OCI-LY1 (cell line): Measurements from ENCODE around the gene MIA2.

Experiments used
- H2AFZ ChIP-seq: fragments of 200-600 bp; sonication (generic), shearing (Covaris generic); 2 replicates; pipeline ENCODE4 v1.6.0; 2014; ENCODE audit warnings: antibody characterized with exemption, mild to moderate bottlenecking, low read length
- H3F3A ChIP-seq: fragments of 200-600 bp; sonication (generic), shearing (Covaris generic); 2 replicates; pipeline ENCODE4 v1.6.0; 2014; ENCODE audit warnings: mild to moderate bottlenecking, antibody characterized with exemption, low read length, moderate library complexity; ENCODE audit not compliant: insufficient read depth
- H3K27ac ChIP-seq: fragments of 200-600 bp; sonication (generic); 2 replicates; pipeline ENCODE4 v1.5.1; 2014; ENCODE audit warnings: low read length, mixed run types, mild to moderate bottlenecking, low read depth; ENCODE audit not compliant: poor library complexity, severe bottlenecking
- H3K27me3 ChIP-seq: fragments of 200-600 bp; sonication (generic); 2 replicates; pipeline ENCODE4 v1.6.0; 2014; ENCODE audit warnings: antibody characterized with exemption, mild to moderate bottlenecking, low read length, moderate library complexity; ENCODE audit not compliant: insufficient read depth
- H3K36me3 ChIP-seq: fragments of 200-600 bp; sonication (generic); 2 replicates; pipeline ENCODE4 v1.6.1; 2014; ENCODE audit warnings: mild to moderate bottlenecking, antibody characterized with exemption, low read length, moderate library complexity, mixed read lengths; ENCODE audit not compliant: insufficient read depth
- H3K4me1 ChIP-seq: fragments of 200-600 bp; sonication (generic); 2 replicates; pipeline ENCODE4 v1.5.1; 2014; ENCODE audit warnings: mild to moderate bottlenecking, low read length, moderate library complexity; ENCODE audit not compliant: insufficient read depth, severe bottlenecking
- H3K4me2 ChIP-seq: fragments of 200-600 bp; sonication (generic), shearing (Covaris generic); 2 replicates; pipeline ENCODE4 v1.6.1; 2014; ENCODE audit warnings: low read length
- H3K4me3 ChIP-seq: fragments of 200-600 bp; sonication (generic); 2 replicates; pipeline ENCODE4 v1.5.1; 2014; ENCODE audit warnings: low read length, low read depth, mild to moderate bottlenecking, mixed read lengths; ENCODE audit not compliant: poor library complexity, severe bottlenecking
- H3K79me2 ChIP-seq: fragments of 200-600 bp; shearing (Covaris generic); 2 replicates; pipeline ENCODE4 v1.6.1; 2016; ENCODE audit warnings: mixed run types, low read length, mixed read lengths; ENCODE audit not compliant: insufficient read depth
- H3K9ac ChIP-seq: fragments of 200-600 bp; sonication (generic), shearing (Covaris generic); 2 replicates; pipeline ENCODE4 v1.6.1; 2014; ENCODE audit warnings: mild to moderate bottlenecking, low read length, mixed read lengths
- H3K9me2 ChIP-seq: fragments of 200-600 bp; sonication (generic), shearing (Covaris generic); 2 replicates; pipeline ENCODE4 v1.6.1; 2014; ENCODE audit warnings: low read depth, mild to moderate bottlenecking, low read length, mixed read lengths
- H3K9me3 ChIP-seq: fragments of 200-600 bp; shearing (Covaris generic); 2 replicates; pipeline ENCODE4 v1.6.1; 2014; ENCODE audit warnings: low read length, mixed read lengths
- H4K20me1 ChIP-seq: fragments of 200-600 bp; sonication (generic), shearing (Covaris generic); 2 replicates; pipeline ENCODE4 v1.6.0; 2016; ENCODE audit warnings: mild to moderate bottlenecking, low read length; ENCODE audit not compliant: insufficient read depth
- CTCF ChIP-seq: fragments of 200-600 bp; sonication (generic), shearing (Covaris generic); IDR thresholded peaks from 2 replicates; pipeline ENCODE4 v1.5.1; 2017; ENCODE audit warnings: mild to moderate bottlenecking, antibody characterized with exemption, low read length, moderate library complexity, mixed read lengths
- EZH2 ChIP-seq: fragments of 200-600 bp; sonication (generic), shearing (Covaris generic); IDR thresholded peaks from 2 replicates; pipeline ENCODE4 v1.8.0; 2017; ENCODE audit warnings: borderline replicate concordance, mixed run types, mild to moderate bottlenecking, antibody characterized with exemption, low read length, moderate library complexity, mixed read lengths

Gene MIA2

DNA sequence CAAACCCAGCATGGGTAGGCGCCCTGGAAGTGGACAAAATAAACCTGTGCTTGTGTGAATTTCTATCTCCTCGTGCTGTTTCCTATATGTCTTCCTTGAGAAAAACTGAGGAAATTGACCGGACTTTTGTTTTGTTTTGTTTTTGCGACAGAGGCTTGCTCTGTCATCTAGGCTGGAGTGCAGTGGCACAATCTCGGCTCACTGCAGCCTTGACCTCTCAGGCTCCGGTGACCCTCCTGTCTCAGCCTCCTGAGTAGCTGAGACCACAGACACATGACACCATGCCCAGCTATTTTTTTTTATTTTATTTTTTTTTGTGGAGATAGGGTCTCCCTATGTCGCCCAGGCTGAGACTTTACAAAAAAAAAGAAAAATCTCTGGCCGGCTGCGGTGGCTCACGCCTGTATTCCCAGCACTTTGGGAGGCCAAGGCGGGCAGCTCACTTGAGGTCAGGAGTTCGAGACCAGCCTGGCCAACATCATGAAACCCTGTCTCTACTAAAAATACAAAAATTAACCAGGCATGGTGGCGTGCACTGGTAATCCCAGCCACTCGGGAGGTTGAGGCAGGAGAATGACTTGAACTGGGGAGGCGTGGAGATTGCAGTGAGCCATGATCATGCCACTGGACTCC lies 22.5 kb upstream of the MIA2 start:
- H3K36me3 ChIP-seq = no peaks in the 10 kb centered on the region
- H3K9ac ChIP-seq = no peak overlapping the region
- no peaks in the 10 kb centered on the region for H3K9me3 ChIP-seq
- no peaks in the 10 kb centered on the region for H3K9me2 ChIP-seq
- H4K20me1 ChIP-seq = no peaks in the 10 kb centered on the region
- H3K4me1 ChIP-seq = no peaks in the 10 kb centered on the region
- H3K4me3 ChIP-seq = no peak overlapping the region
- no peaks in the 10 kb centered on the region for H3F3A ChIP-seq
- no peaks in the 10 kb centered on the region for H3K79me2 ChIP-seq
- no peak overlapping the region for H3K27ac ChIP-seq
- no peak overlapping the region for H3K4me2 ChIP-seq
- H3K27me3 ChIP-seq = no peaks in the 10 kb centered on the region
- TF ChIP-seq EZH2 (no peak), CTCF (no peak)
- no peak overlapping the region for H2AFZ ChIP-seq

- H3K36me3 ChIP-seq = no peaks in the 10 kb centered on the region
- H2AFZ ChIP-seq = no peak overlapping the region
- H3K9ac ChIP-seq = no peak overlapping the region
- H3K9me3 ChIP-seq = no peaks in the 10 kb centered on the region
- no peak overlapping the region for H3K4me2 ChIP-seq
- no peak overlapping the region for H3K27ac ChIP-seq
- no peaks in the 10 kb centered on the region for H3K79me2 ChIP-seq
- TF ChIP-seq EZH2 = no peak
- no peak for TF ChIP-seq CTCF
- no peaks in the 10 kb centered on the region for H3K4me1 ChIP-seq
- H3K27me3 ChIP-seq = no peaks in the 10 kb centered on the region
- no peaks in the 10 kb centered on the region for H3F3A ChIP-seq
- no peaks in the 10 kb centered on the region for H4K20me1 ChIP-seq
- H3K9me2 ChIP-seq = no peaks in the 10 kb centered on the region
- no peak overlapping the region for H3K4me3 ChIP-seq
These were observed 21.7 kb upstream of the MIA2 start for GRCh38 chr14:39212034-39212433.

DNA sequence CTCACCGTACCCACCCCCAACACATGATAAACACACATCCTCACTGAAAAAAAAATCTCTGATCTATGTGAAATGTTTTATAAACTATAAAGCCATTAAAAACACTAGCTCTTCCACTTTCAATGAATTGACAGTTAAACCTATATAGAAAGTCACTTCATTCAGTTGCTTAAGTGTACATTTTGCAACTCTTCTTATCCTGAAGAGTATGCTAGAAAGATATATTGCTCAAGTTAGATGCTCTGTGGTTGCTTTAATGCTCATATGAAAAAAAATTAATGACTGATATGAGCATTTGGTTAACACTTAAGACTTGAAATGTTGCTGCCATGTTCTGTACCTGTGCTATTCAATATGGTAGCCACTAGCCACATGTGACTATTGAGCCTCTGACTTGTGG lies 21.0 kb upstream of the MIA2 start:
- TF ChIP-seq CTCF = no peak
- no peak for TF ChIP-seq EZH2
- no peaks in the 10 kb centered on the region for H3K27me3 ChIP-seq
- no peak overlapping the region for H3K9ac ChIP-seq
- peaks cover 5% of the 10 kb centered on the region for H3K4me1 ChIP-seq
- H3K4me3 ChIP-seq = no peak overlapping the region
- H3K9me3 ChIP-seq = no peaks in the 10 kb centered on the region
- H3F3A ChIP-seq = no peaks in the 10 kb centered on the region
- H3K36me3 ChIP-seq = no peaks in the 10 kb centered on the region
- no peak overlapping the region for H3K4me2 ChIP-seq
- H4K20me1 ChIP-seq = no peaks in the 10 kb centered on the region
- H2AFZ ChIP-seq = no peak overlapping the region
- H3K27ac ChIP-seq = no peak overlapping the region
- no peaks in the 10 kb centered on the region for H3K79me2 ChIP-seq
- H3K9me2 ChIP-seq = no peaks in the 10 kb centered on the region
